Neuronal stem cell (in vitro differentiated cells): ENCODE data around the gene ADPRHL1.
A peak's percentile ranks its signal among the peaks of the same experiment; 100 is the strongest.

Source experiments
- DNase-seq: peaks from one replicate; pipeline ENCODE4 v3.0.0-alpha.2; 2013; ENCODE audit warnings: low spot score
- H2AFZ ChIP-seq: one replicate; pipeline ENCODE4 v1.6.1; 2013; ENCODE audit warnings: mild to moderate bottlenecking, low read length, inconsistent platforms
- H2AK5ac ChIP-seq: 2 replicates; pipeline ENCODE4 v1.6.1; 2013; ENCODE audit warnings: low read depth, mild to moderate bottlenecking, inconsistent platforms, low read length, moderate library complexity, mixed read lengths
- H2BK120ac ChIP-seq: 2 replicates; pipeline ENCODE4 v1.6.1; 2013; ENCODE audit warnings: low read depth, mild to moderate bottlenecking, inconsistent platforms, low read length, moderate library complexity, mixed read lengths
- H2BK12ac ChIP-seq: one replicate; pipeline ENCODE4 v1.6.1; 2013; ENCODE audit warnings: low read length, inconsistent platforms
- H2BK15ac ChIP-seq: 2 replicates; pipeline ENCODE4 v1.6.1; 2013; ENCODE audit warnings: mild to moderate bottlenecking, low read length, inconsistent platforms, mixed read lengths
- H2BK5ac ChIP-seq: one replicate; pipeline ENCODE4 v1.6.1; 2013; ENCODE audit warnings: inconsistent platforms, mild to moderate bottlenecking, low read length, moderate library complexity
- H3K14ac ChIP-seq: one replicate; pipeline ENCODE4 v1.6.1; 2013; ENCODE audit warnings: low read length, inconsistent platforms
- H3K18ac ChIP-seq: 2 replicates; pipeline ENCODE4 v1.6.1; 2013; ENCODE audit warnings: low read length, inconsistent platforms
- H3K23ac ChIP-seq: 2 replicates; pipeline ENCODE4 v1.6.1; 2013; ENCODE audit warnings: low read depth, mild to moderate bottlenecking, mixed read lengths, low read length, inconsistent platforms; ENCODE audit not compliant: poor library complexity
- H3K27ac ChIP-seq: replicated peaks from 3 replicates; pipeline ENCODE4 v1.5.1; 2013; ENCODE audit warnings: low read length, inconsistent platforms
- H3K27me3 ChIP-seq, 3 experiments: 2 replicates each; pipeline ENCODE4 v1.6.1; 2013; ENCODE audit warnings: low read length in 3 of 3, mild to moderate bottlenecking in 2 of 3, inconsistent platforms in 1 of 3, low read depth in 1 of 3, mixed read lengths in 1 of 3, moderate library complexity in 1 of 3; ENCODE audit not compliant: control insufficient read depth in 3 of 3, insufficient read depth in 3 of 3
- H3K36me3 ChIP-seq, 2 donors: replicated peaks in 1 of 2; 2 replicates each; pipeline ENCODE4 v1.6.1; 2013; ENCODE audit warnings: low read length in 2 of 2; ENCODE audit not compliant: control insufficient read depth in 2 of 2, insufficient read depth in 2 of 2
- H3K4ac ChIP-seq: 2 replicates; pipeline ENCODE4 v1.6.1; 2013; ENCODE audit warnings: inconsistent platforms, mild to moderate bottlenecking, low read length, moderate library complexity
- H3K4me1 ChIP-seq, 2 donors: 1 replicate in 1 of 2; 2 replicates in 1 of 2; pipeline ENCODE4 v1.6.1; 2013; ENCODE audit warnings: low read length in 2 of 2, low read depth in 1 of 2; ENCODE audit not compliant: control insufficient read depth in 2 of 2, insufficient read depth in 1 of 2
- H3K4me2 ChIP-seq: one replicate; pipeline ENCODE4 v1.6.1; 2013; ENCODE audit warnings: mild to moderate bottlenecking, low read length, inconsistent platforms; ENCODE audit not compliant: insufficient read depth, poor library complexity, severe bottlenecking
- H3K4me3 ChIP-seq, 2 donors: 2 replicates each; pipeline ENCODE4 v1.5.1; 2013; ENCODE audit warnings: low read length in 2 of 2, mild to moderate bottlenecking in 2 of 2, inconsistent platforms in 1 of 2, moderate library complexity in 1 of 2
- H3K79me1 ChIP-seq: one replicate; pipeline ENCODE4 v1.6.1; 2013; ENCODE audit warnings: low read depth, mild to moderate bottlenecking, inconsistent platforms, low read length, moderate library complexity
- H3K9ac ChIP-seq: one replicate; pipeline ENCODE4 v1.6.1; 2013; ENCODE audit warnings: mild to moderate bottlenecking, low read depth, low read length, inconsistent platforms; ENCODE audit not compliant: poor library complexity
- H3K9me3 ChIP-seq, 2 donors: replicated peaks in 1 of 2; 2 replicates each; pipeline versions ENCODE3 to v1.6.1; 2013; ENCODE audit warnings: low read length in 2 of 2, mild to moderate bottlenecking in 2 of 2, inconsistent platforms in 1 of 2, low read depth in 1 of 2, mixed read lengths in 1 of 2, moderate library complexity in 1 of 2; ENCODE audit not compliant: control insufficient read depth in 2 of 2, insufficient read depth in 1 of 2
- H4K8ac ChIP-seq: one replicate; pipeline ENCODE4 v1.6.1; 2013; ENCODE audit warnings: low read depth, mild to moderate bottlenecking, inconsistent platforms, low read length, moderate library complexity
- H4K91ac ChIP-seq: one replicate; pipeline ENCODE4 v1.6.1; 2013; ENCODE audit warnings: low read length, low read depth, mild to moderate bottlenecking, inconsistent platforms; ENCODE audit not compliant: poor library complexity
- WGBS, 2 donors: extraction: QIAGEN DNeasy Blood & Tissue Kit; methylation state at CpG; one replicate each; pipeline ENCODE4 v1.1.7; 2013; ENCODE audit warnings: missing lambda C conversion rate in 2 of 2, mixed read lengths in 1 of 2; ENCODE audit not compliant: insufficient read length in 2 of 2, insufficient replicate concordance in 1 of 2; ENCODE audit errors: extremely low coverage in 2 of 2; 5-methylcytosine and 5-hydroxymethylcytosine counted together

The ADPRHL1 gene

DNA sequence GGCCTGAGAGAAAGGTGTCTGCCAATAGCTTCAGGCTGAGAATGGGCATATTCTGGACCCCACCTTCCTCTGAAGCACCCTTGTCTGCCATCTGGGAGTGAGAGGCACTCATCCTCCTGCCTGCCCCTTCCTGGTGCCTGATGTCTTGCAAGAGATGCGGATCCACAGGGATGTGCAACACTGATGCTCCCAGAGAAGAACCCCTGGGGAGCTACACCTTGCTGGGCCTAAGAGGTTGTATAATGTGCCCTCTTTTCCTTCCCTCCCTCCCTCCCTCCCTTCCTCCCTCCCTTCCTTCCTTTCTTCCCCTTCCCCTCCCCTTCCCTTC lies 34.6 kb downstream of the ADPRHL1 start:
- H3K27ac ChIP-seq, result no peak overlapping the region
- no peak overlapping the region for H2BK5ac ChIP-seq
- peak overlapping the region; percentile 24 for H2AK5ac ChIP-seq
- no peak overlapping the region for H3K4me2 ChIP-seq
- no CpG with 5 or more reads among the region's 1 CpG for WGBS, 2 donors
- peaks cover 3 to 12% of the 10 kb centered on the region in 2 donors for H3K4me1 ChIP-seq
- no peak overlapping the region for H2BK12ac ChIP-seq
- H3K23ac ChIP-seq, result no peak overlapping the region
- H3K18ac ChIP-seq, result no peak overlapping the region
- no peak overlapping the region for H2AFZ ChIP-seq
- no peaks in the 10 kb centered on the region for H3K36me3 ChIP-seq
- H3K9me3 ChIP-seq, result no peaks in the 10 kb centered on the region
- DNase-seq, result no peak
- H3K4ac ChIP-seq, result no peak overlapping the region
- H3K27me3 ChIP-seq, result no peaks in the 10 kb centered on the region
- H3K4me3 ChIP-seq, result no peak overlapping the region
- H4K8ac ChIP-seq, result no peak overlapping the region
- no peak overlapping the region for H2BK120ac ChIP-seq
- peaks cover 1% of the 10 kb centered on the region for H3K79me1 ChIP-seq
- H3K14ac ChIP-seq, result no peak overlapping the region
- peak overlapping the region; percentile 32 for H2BK15ac ChIP-seq
- no peak overlapping the region for H4K91ac ChIP-seq
- H3K9ac ChIP-seq, result no peak overlapping the region

DNA sequence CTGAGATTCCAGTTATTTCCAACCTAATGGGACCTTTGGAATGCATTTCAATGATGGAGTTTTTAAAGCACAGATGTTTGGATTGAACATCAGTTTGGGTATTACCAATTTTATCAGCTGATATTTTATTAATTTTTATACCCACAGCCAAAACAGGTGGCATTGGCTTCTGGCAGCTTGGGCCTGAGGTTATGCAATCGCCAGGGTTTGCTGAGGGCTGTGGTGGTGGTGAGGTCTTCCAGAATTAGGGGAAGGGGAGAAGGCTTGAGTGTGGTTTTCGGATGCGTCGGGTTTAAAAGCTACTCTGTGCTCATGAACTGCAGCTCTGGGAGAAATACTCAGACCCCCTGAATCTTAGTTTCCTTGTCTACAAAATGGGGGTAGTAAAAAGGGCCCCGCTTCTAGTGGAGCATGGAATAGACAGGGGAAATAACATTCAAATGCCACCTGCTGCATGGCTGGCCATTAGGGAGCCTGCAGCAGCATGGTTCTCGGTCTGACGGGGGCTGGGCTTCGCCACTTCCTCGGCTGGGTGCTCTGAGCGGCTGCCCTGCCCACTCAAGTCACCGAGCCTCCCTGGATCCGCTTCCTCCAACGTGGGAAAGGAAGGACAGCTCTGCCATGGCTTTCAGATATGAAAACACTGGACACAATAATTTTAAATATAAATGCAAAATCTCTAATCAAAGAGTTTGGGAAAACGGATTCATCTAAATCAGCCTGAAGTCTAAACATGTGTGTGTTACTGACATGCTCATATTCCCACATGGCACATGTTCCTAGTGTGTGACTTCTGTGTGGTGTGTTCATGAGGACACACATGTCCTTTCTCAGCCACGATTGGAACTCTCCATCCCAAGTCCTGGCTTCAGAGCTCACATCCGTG lies 35.2 kb downstream of the ADPRHL1 start:
- peaks cover 1% of the 10 kb centered on the region for H3K79me1 ChIP-seq
- no CpG with 5 or more reads among the region's 16 CpGs for WGBS, 2 donors
- H2BK120ac ChIP-seq, result no peak overlapping the region
- H2AK5ac ChIP-seq, result peak overlapping the region; percentile 24
- no peak overlapping the region for H3K27ac ChIP-seq
- H2AFZ ChIP-seq, result peak overlapping the region; percentile 87
- no peak overlapping the region for H3K4me3 ChIP-seq
- H3K4me2 ChIP-seq, result no peak overlapping the region
- no peaks in the 10 kb centered on the region for H3K9me3 ChIP-seq
- peak overlapping the region; percentile 82 for H4K8ac ChIP-seq
- H3K36me3 ChIP-seq, result no peaks in the 10 kb centered on the region
- peaks cover 3 to 12% of the 10 kb centered on the region in 2 donors for H3K4me1 ChIP-seq
- H2BK5ac ChIP-seq, result no peak overlapping the region
- no peaks in the 10 kb centered on the region for H3K27me3 ChIP-seq
- H3K9ac ChIP-seq, result no peak overlapping the region
- no peak overlapping the region for H3K4ac ChIP-seq
- H4K91ac ChIP-seq, result no peak overlapping the region
- peak overlapping the region; percentile 55 for H2BK15ac ChIP-seq
- H3K18ac ChIP-seq, result peak overlapping the region; percentile 58
- H3K14ac ChIP-seq, result peak overlapping the region; percentile 91
- H3K23ac ChIP-seq, result no peak overlapping the region
- H2BK12ac ChIP-seq, result no peak overlapping the region
- DNase-seq, result no peak

DNA sequence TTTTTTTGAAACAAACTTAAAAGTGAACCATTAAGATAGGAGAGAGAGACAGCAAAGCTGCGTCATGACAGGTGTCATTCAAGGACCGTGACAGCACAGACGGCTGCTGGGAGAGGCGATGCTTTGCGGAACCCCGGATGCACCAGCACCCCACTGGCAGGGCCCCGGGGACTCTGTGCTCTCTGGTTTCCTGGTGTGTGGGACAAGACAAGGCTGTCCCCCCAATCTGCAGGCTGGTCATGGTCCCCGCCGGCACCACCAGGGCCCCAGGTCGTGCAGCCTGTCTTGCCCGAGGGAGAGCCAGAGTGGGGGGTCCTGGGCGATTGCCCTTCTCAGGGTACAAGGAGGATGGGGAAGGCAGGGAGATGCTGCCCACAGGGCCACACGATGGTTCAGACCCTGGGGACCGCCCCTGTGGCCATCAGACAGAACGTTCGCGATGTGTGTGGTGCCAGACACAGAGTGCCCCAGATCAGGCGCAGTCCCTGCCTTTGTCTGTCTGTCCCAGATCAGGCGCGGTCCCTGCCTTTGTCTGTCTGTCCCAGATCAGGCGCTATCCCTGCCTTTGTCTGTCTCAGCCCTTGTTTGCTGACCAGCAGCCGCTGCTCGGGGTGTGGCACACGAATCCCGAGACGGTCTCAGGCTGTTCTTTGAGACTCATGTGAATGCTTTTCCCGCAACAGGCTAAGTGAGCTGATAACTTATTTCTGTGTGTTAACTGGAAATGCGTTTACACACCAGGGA lies 36.1 kb downstream of the ADPRHL1 start:
- no peak overlapping the region for H4K8ac ChIP-seq
- no peak overlapping the region for H2BK120ac ChIP-seq
- H2AK5ac ChIP-seq, result no peak overlapping the region
- no peak overlapping the region for H3K9ac ChIP-seq
- H3K27me3 ChIP-seq, result no peaks in the 10 kb centered on the region
- H3K36me3 ChIP-seq, result no peaks in the 10 kb centered on the region
- H3K27ac ChIP-seq, result no peak overlapping the region
- no peak overlapping the region for H3K23ac ChIP-seq
- H3K9me3 ChIP-seq, result no peaks in the 10 kb centered on the region
- no peak overlapping the region for H3K4me2 ChIP-seq
- peak overlapping the region; percentile 24 for H2BK12ac ChIP-seq
- H3K79me1 ChIP-seq, result no peaks in the 10 kb centered on the region
- H3K4me3 ChIP-seq, result no peak overlapping the region
- no peak overlapping the region for H2BK15ac ChIP-seq
- H3K14ac ChIP-seq, result no peak overlapping the region
- WGBS, 2 donors, result no CpG with 5 or more reads among the region's 28 CpGs
- no peak overlapping the region for H2BK5ac ChIP-seq
- H3K4ac ChIP-seq, result no peak overlapping the region
- peak overlapping the region; percentile 55 for H3K18ac ChIP-seq
- no peak overlapping the region for H4K91ac ChIP-seq
- H3K4me1 ChIP-seq, result peaks cover 3 to 12% of the 10 kb centered on the region in 2 donors
- no peak for DNase-seq
- peak overlapping the region; percentile 87 for H2AFZ ChIP-seq

DNA sequence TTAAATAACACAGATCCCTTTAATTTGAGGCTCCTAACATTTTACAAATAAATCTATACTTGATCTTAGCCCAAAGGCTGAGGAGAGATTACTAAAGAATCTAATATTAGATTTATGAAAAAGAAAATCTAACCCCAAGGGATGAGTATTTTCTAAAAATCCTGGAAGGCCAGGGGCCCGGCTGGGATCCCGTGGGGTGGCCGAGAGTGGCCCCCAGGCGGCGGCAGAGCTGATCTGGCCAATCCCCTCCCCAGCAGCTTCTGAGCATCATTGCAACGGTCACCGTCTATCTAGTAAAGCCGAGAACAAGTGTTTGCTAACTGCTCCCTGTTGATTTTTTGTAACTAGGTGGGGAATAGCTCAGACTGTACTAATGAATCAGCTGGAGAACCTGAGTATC lies 37.5 kb downstream of the ADPRHL1 start:
- H4K91ac ChIP-seq, result no peak overlapping the region
- H3K79me1 ChIP-seq, result no peaks in the 10 kb centered on the region
- WGBS, 2 donors, result no CpG with 5 or more reads among the region's 8 CpGs
- no peak overlapping the region for H2BK15ac ChIP-seq
- H3K4me2 ChIP-seq, result no peak overlapping the region
- H2BK12ac ChIP-seq, result no peak overlapping the region
- H4K8ac ChIP-seq, result no peak overlapping the region
- no peak for DNase-seq
- H3K4me1 ChIP-seq, result peaks cover 4 to 7% of the 10 kb centered on the region in 2 donors
- no peak overlapping the region for H3K9ac ChIP-seq
- no peak overlapping the region for H2AK5ac ChIP-seq
- H3K18ac ChIP-seq, result no peak overlapping the region
- H3K4me3 ChIP-seq, result no peak overlapping the region
- no peak overlapping the region for H3K27ac ChIP-seq
- H2AFZ ChIP-seq, result no peak overlapping the region
- no peak overlapping the region for H2BK120ac ChIP-seq
- no peak overlapping the region for H2BK5ac ChIP-seq
- H3K4ac ChIP-seq, result no peak overlapping the region
- H3K36me3 ChIP-seq, result no peaks in the 10 kb centered on the region
- H3K23ac ChIP-seq, result no peak overlapping the region
- H3K27me3 ChIP-seq, result no peaks in the 10 kb centered on the region
- no peaks in the 10 kb centered on the region for H3K9me3 ChIP-seq
- no peak overlapping the region for H3K14ac ChIP-seq
